PC-3 (cell line): ENCODE data around the gene MLST8. TPM values are rescaled to one million over a fixed set of nuclear protein-coding genes. Genes with fewer than 3 reads are reported as not detected.

ENCODE experiments used
- ATAC-seq: fragments of 200-7000 bp; cut with Tn5 transposase; 2 replicates; pipeline ENCODE4 v1.9.1; 2020; ENCODE audit warnings: mild to moderate bottlenecking, moderate library complexity
- BruUV-seq: library from RNA; stranded (reverse); fragments of 400-500 nt; replicated peaks from 2 replicates; lab custom pipeline; 2021; lab: Mats Ljungman, UMichigan
- CTCF ChIA-PET: fragments of 300-600 bp; sonication (Branson Sonifier 250); formaldehyde crosslinking; loops from one replicate; lab custom pipeline; 2022; ENCODE audit warnings: antibody characterized with exemption; lab: Charles Lee
- POLR2A ChIA-PET: fragments of 300-600 bp; sonication (Branson Sonifier 250); formaldehyde crosslinking; loops from one replicate; lab custom pipeline; 2022; ENCODE audit warnings: antibody characterized with exemption; ENCODE audit not compliant: unreplicated experiment; lab: Charles Lee
- DNase-seq: peaks from one replicate; pipeline ENCODE4 v3.0.0-alpha.2; 2015
- H2AFZ ChIP-seq: fragments of 300-600 bp; sonication (generic); 2 replicates; pipeline ENCODE4 v1.6.0; 2016; ENCODE audit warnings: antibody characterized with exemption, low read length
- H3F3A ChIP-seq: fragments of 300-600 bp; sonication (generic); one replicate; pipeline ENCODE4 v1.6.0; 2017; ENCODE audit warnings: antibody characterized with exemption, low read length, control low read depth, mild to moderate bottlenecking; ENCODE audit not compliant: unreplicated experiment
- H3K27ac ChIP-seq: fragments of 300-600 bp; sonication (generic); 2 replicates; pipeline ENCODE4 v1.5.1; 2016; ENCODE audit warnings: mild to moderate bottlenecking, low read length
- H3K27me3 ChIP-seq: fragments of 300-600 bp; sonication (generic); 2 replicates; pipeline ENCODE4 v1.6.1; 2016; ENCODE audit warnings: low read length, mixed read lengths
- H3K36me3 ChIP-seq: fragments of 300-600 bp; sonication (generic); 2 replicates; pipeline ENCODE4 v1.6.1; 2016; ENCODE audit warnings: low read depth, mixed run types, low read length, mixed read lengths
- H3K4me1 ChIP-seq: fragments of 300-600 bp; sonication (generic); 2 replicates; pipeline ENCODE4 v1.5.1; 2016; ENCODE audit warnings: low read length; ENCODE audit not compliant: insufficient read depth
- H3K4me2 ChIP-seq: fragments of 300-600 bp; sonication (generic); 2 replicates; pipeline ENCODE4 v1.6.0; 2016; ENCODE audit warnings: low read length
- H3K4me3 ChIP-seq: fragments of 300-600 bp; sonication (generic); 2 replicates; pipeline ENCODE4 v1.5.1; 2016; ENCODE audit warnings: mild to moderate bottlenecking, low read length, mixed read lengths
- H3K79me2 ChIP-seq: fragments of 300-600 bp; sonication (generic); 2 replicates; pipeline ENCODE4 v1.6.1; 2017; ENCODE audit warnings: low read length, mixed read lengths
- H3K9ac ChIP-seq: fragments of 300-600 bp; sonication (generic); 2 replicates; pipeline ENCODE4 v1.6.0; 2016; ENCODE audit warnings: mild to moderate bottlenecking, low read length
- H3K9me2 ChIP-seq: fragments of 300-600 bp; sonication (generic); replicated peaks from 2 replicates; pipeline ENCODE4 v1.6.1; 2016; ENCODE audit warnings: mixed run types, low read length, mixed read lengths
- H3K9me3 ChIP-seq: fragments of 300-600 bp; sonication (generic); 2 replicates; pipeline ENCODE4 v1.6.1; 2016; ENCODE audit warnings: low read length, mixed read lengths
- H4K20me1 ChIP-seq: fragments of 300-600 bp; sonication (generic); 2 replicates; pipeline ENCODE4 v1.6.1; 2016; ENCODE audit warnings: low read length, mixed read lengths
- EZH2 ChIP-seq: fragments of 300-600 bp; sonication (generic); IDR thresholded peaks from one replicate; pipeline ENCODE4 v1.6.1; 2017; ENCODE audit warnings: antibody characterized with exemption, mild to moderate bottlenecking, low read length; ENCODE audit not compliant: unreplicated experiment
- EZH2phosphoT487 ChIP-seq: fragments of 300-600 bp; sonication (generic); IDR thresholded peaks from 2 replicates; pipeline ENCODE4 v1.6.1; 2018; ENCODE audit warnings: mild to moderate bottlenecking, antibody characterized with exemption, low read length, borderline replicate concordance
- intact Hi-C: fragments of 100-400 bp; cut with micrococcal nuclease; formaldehyde crosslinking; loops from 2 replicates; pipeline ENCODE4 v1.9.0; 2023
- total RNA-seq: library from RNA; depleted of rRNA; stranded (reverse); fragments of >200 nt; gene quantifications from 2 replicates; pipeline ENCODE4 v1.2.3, GENCODE V29; 2014
- TF ChIP-seq, protein P1 (sequence below): fragments of 300-600 bp; sonication (generic); conservative IDR thresholded peaks from 2 replicates; pipeline ENCODE4 v1.5.1; 2017; ENCODE audit warnings: antibody characterized with exemption, low read depth, mild to moderate bottlenecking, low read length

MLST8 gene
- total RNA-seq, 1 experiment from 2014 or later, result 63.3 TPM

DNA sequence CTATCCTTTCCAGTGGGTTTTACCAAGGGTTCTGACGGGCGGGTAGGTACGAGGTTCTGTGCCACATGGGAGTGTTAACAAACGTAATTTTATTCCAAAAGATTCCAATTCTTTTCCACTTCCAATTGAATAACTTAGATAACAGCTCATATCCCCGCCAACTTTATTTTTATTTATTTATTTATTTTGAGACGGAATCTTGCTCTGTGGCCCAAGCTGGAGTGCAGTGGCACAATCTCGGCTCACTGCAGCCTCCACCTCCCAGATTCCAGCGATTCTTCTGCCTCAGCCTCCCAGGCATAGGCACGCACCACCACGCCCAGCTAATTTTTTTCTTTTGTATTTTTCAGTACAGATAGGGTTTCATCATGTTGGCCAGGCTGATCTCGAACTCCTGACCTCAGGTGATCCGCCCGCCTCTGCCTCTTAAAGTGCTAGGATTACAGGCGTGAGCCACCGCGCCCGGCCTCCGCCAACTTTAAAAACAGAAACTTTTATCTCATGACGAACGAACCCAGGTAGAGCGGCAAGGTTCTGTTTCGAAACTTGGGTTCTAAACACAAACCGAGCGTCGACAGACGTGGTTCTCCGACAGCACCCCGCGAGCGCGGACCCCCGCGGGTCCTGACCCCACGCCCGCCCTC is 45.5 kb downstream of the MLST8 start:
- peak overlapping the region; percentile 85 for H3K4me2 ChIP-seq
- intact Hi-C loops, result no loop called here
- H3K79me2 ChIP-seq, result peaks cover 26% of the 10 kb centered on the region
- no peaks in the 10 kb centered on the region for H3K9me2 ChIP-seq
- TSS peak; percentile 68 for BruUV-seq
- peaks cover 9% of the 10 kb centered on the region for H3K4me1 ChIP-seq
- peak overlapping the region; percentile 72 for H3K9ac ChIP-seq
- no peak for DNase-seq
- ChIA-PET CTCF (interaction anchor here (0.6 to 1.8 kb wide), 4 partner anchors 26 to 189 kb away, joined by 3 to 18 read pairs (median 5); no protein-coding TSS in a partner anchor), POLR2A (interaction anchor here (0.6 to 0.7 kb wide), 2 partner anchors 57 to 58 kb away, joined by 3 to 8 read pairs; no protein-coding TSS in a partner anchor)
- TF ChIP-seq, protein P1, sequence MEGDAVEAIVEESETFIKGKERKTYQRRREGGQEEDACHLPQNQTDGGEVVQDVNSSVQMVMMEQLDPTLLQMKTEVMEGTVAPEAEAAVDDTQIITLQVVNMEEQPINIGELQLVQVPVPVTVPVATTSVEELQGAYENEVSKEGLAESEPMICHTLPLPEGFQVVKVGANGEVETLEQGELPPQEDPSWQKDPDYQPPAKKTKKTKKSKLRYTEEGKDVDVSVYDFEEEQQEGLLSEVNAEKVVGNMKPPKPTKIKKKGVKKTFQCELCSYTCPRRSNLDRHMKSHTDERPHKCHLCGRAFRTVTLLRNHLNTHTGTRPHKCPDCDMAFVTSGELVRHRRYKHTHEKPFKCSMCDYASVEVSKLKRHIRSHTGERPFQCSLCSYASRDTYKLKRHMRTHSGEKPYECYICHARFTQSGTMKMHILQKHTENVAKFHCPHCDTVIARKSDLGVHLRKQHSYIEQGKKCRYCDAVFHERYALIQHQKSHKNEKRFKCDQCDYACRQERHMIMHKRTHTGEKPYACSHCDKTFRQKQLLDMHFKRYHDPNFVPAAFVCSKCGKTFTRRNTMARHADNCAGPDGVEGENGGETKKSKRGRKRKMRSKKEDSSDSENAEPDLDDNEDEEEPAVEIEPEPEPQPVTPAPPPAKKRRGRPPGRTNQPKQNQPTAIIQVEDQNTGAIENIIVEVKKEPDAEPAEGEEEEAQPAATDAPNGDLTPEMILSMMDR, result no peak
- TF ChIP-seq EZH2, result no peak
- TF ChIP-seq EZH2phosphoT487, result no peak
- peak overlapping the region; percentile 81 for H3K4me3 ChIP-seq
- H2AFZ ChIP-seq, result no peak overlapping the region
- H3F3A ChIP-seq, result peaks cover 4% of the 10 kb centered on the region
- H3K27ac ChIP-seq, result peak overlapping the region; percentile 67; the same call in 1 of the 2 replicates
- no peaks in the 10 kb centered on the region for H3K9me3 ChIP-seq
- H3K36me3 ChIP-seq, result peaks cover 13% of the 10 kb centered on the region; the same call in 1 of the 2 replicates
- H3K27me3 ChIP-seq, result no peaks in the 10 kb centered on the region
- no peaks in the 10 kb centered on the region for H4K20me1 ChIP-seq
- peak; percentile 10 for ATAC-seq

DNA sequence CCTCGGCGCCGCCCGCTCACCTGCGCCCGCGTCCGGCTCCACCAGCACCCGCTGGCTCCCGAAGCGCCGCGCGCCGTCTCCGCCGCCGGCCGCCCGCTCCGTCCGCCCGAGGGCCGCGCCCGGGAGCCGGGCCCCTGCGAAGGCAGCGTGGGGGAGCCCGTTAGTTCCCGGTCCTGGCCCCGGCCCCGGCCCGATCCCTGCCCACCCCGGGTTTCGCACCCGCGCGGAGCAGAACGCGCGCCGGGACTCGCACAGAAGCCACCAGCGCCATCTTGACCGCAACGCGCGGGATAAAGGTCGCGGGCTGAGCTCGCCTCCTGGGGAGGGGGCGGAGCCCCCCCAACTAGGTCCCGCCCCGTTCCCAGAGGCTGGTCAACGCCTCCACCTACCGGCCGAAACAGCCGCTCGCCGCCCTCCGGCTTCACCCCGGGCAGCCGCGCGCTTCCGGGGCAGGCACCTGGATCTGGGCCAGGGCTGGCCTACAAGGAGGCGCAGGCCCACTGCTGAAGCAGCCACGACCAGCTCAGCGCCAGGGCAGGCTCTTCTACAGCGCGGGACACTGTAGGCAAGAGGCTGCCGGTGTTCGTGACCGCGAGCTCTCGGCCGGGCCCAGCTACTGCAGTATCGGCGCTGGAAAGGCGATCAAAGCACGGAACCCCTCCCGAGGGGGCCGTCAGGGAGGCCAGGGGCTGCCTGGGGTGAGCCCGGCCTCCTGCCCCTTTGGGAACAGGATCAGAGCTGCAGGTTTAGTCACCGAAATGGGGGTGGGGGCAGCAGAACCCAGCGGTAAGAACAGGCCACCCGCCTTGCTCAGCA is 46.2 kb downstream of the MLST8 start, which contains the start of gene ECI1:
Gene ECI1, minus strand, starts transcription at position 292 of the 816 bp plus-strand sequence. Its CDS starts 21 bp downstream, at position 271.
- peaks cover 26% of the 10 kb centered on the region for H3K79me2 ChIP-seq
- TF ChIP-seq EZH2phosphoT487 (no peak), EZH2 (no peak)
- TF ChIP-seq, protein P1, result peak; percentile 49; the same call in 1 of the 2 replicates
- H3K4me2 ChIP-seq, result peak within 1 kb of the TSS; percentile 85
- ChIA-PET CTCF (interaction anchor here (0.6 to 1.8 kb wide), 6 partner anchors 25 to 660 kb away, joined by 3 to 18 read pairs (median 5); no protein-coding TSS in a partner anchor), POLR2A (interaction anchor here (0.6 to 1.4 kb wide), 3 partner anchors 37 to 59 kb away, joined by 3 to 8 read pairs (median 7); partner anchors contain the start of gene PGP)
- H3K9me3 ChIP-seq, result no peaks in the 10 kb centered on the region
- H3K4me1 ChIP-seq, result peaks cover 9% of the 10 kb centered on the region
- peaks cover 8% of the 10 kb centered on the region; the same call in 1 of the 2 replicates for H3K36me3 ChIP-seq
- ATAC-seq (peak; percentile 79), DNase-seq (peak; percentile 93)
- no peak within 1 kb of the TSS for H2AFZ ChIP-seq
- H3K27ac ChIP-seq, result peak within 1 kb of the TSS; percentile 67
- peaks cover 4% of the 10 kb centered on the region for H3F3A ChIP-seq
- peak within 1 kb of the TSS; percentile 72 for H3K9ac ChIP-seq
- H3K27me3 ChIP-seq, result no peaks in the 10 kb centered on the region
- no peaks in the 10 kb centered on the region for H3K9me2 ChIP-seq
- no TSS peak for BruUV-seq
- H4K20me1 ChIP-seq, result no peaks in the 10 kb centered on the region
- intact Hi-C loops, result no loop called here
- peak within 1 kb of the TSS; percentile 81 for H3K4me3 ChIP-seq
